GM13976 (cell line): Measurements from ENCODE around the gene ITPRIPL1.
A peak's percentile ranks its signal among the peaks of the same experiment; 100 is the strongest.

Experiments
- DNase-seq: peaks from one replicate; pipeline ENCODE4 v3.0.0; 2012; ENCODE audit warnings: low spot score
- in situ Hi-C: fragments of 300-500 bp; cut with MboI; formaldehyde crosslinking; loops from one replicate; pipeline ENCODE4 v1.12.0; 2022; ENCODE audit warnings: low sequenced_read_pairs, mixed read lengths, inconsistent platforms; ENCODE audit not compliant: unreplicated experiment
- TF ChIP-seq, protein P1 (sequence below): IDR thresholded peaks from 2 replicates; pipeline ENCODE4 v1.5.1; 2012; ENCODE audit warnings: borderline replicate concordance, mild to moderate bottlenecking; ENCODE audit not compliant: insufficient read depth; ENCODE audit errors: extremely low read depth, missing control alignments, control extremely low read depth

Gene ITPRIPL1

DNA sequence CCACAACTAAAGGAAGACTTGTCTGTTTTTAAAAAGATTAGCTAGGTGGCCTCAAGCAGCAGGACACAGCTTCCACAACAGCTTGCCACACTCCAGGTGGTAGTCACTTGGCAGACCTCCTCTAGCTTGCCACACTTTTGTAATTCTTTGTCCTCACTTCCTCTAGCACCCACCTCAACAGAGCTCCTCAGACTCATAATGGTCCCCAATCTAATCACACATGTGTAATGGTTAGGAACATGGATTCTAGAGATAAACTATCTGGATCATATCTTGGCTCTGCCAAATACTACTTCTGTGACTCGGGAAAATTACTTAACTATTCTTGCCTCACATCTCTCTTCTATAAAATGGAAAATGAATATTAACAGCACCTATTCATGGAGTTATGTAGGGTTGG lies 23.3 kb upstream of the ITPRIPL1 start:
- no peak for DNase-seq
- TF ChIP-seq, protein P1, sequence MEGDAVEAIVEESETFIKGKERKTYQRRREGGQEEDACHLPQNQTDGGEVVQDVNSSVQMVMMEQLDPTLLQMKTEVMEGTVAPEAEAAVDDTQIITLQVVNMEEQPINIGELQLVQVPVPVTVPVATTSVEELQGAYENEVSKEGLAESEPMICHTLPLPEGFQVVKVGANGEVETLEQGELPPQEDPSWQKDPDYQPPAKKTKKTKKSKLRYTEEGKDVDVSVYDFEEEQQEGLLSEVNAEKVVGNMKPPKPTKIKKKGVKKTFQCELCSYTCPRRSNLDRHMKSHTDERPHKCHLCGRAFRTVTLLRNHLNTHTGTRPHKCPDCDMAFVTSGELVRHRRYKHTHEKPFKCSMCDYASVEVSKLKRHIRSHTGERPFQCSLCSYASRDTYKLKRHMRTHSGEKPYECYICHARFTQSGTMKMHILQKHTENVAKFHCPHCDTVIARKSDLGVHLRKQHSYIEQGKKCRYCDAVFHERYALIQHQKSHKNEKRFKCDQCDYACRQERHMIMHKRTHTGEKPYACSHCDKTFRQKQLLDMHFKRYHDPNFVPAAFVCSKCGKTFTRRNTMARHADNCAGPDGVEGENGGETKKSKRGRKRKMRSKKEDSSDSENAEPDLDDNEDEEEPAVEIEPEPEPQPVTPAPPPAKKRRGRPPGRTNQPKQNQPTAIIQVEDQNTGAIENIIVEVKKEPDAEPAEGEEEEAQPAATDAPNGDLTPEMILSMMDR, result no peak
- in situ Hi-C loops, result no loop called here

DNA sequence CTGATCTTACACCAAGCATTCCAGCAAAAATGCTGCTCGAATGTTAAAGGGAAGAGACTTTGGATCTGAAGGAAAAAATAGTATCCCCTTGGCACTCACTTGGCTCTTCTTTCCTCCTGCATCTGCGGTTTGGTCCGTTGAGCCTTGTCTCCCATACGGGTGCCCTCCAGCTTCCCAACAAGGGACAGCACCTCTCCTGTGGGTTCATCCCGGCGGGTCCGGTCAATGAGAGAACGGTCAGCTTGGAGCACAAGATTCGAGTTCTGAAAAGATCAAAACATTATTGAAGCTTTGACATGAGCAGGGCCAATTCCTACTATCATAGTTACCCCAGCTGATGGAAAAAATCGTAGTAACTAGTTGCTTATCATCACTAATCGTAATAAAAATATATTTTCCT lies 20.5 kb upstream of the ITPRIPL1 start:
- in situ Hi-C loops, result no loop called here
- TF ChIP-seq, protein P1, result no peak
- DNase-seq, result no peak

DNA sequence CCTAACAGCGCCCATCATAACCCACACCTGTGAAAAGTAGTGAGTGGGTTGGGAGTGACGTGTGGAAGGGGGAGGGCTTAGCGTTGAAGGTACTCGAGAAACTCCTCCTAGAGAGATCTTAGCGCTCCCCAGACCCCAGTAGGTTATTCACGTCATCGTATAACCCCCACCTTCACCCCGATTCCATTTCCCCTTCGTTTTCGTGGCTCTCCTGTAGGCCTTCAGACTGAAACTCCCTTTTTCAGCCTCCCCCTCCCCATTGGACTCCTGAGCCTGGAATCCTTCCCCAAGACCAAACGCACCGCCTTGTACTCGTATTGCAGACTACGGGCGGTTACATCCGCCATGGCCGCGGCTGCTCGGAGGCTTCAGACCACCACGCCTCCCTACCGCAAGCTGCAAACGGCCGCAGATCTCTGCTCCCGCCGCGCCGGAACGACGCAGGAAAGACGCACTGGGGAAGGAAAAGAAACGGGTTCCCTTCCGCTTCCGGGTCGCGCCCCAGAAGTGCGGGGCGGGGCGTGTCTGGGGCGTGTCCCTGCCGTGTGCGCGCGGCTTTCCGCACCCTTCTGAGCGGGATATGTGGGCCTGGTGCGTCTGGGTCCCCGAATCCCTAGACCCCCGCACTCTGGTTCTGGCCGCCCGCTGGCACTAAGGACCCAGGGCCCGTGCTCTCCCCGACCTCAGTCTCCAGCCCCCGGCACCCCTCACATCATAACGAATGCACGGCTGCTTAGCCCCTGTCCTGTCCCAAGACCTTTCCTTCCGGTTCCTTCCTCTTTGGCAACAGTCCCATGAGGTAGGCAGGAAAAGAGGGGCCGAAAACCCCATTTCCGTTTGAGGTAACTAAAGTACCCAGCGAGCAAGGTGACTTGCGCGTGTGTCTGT lies 19.8 kb upstream of the ITPRIPL1 start, which contains the start of gene SNRNP200:
TSS of gene SNRNP200 (minus strand) at position 456 of the 888 bp plus-strand sequence. CDS start at position 347, 109 bp downstream.
- in situ Hi-C loops, result no loop called here
- TF ChIP-seq, protein P1, result no peak
- DNase-seq, result peak; percentile 93

DNA sequence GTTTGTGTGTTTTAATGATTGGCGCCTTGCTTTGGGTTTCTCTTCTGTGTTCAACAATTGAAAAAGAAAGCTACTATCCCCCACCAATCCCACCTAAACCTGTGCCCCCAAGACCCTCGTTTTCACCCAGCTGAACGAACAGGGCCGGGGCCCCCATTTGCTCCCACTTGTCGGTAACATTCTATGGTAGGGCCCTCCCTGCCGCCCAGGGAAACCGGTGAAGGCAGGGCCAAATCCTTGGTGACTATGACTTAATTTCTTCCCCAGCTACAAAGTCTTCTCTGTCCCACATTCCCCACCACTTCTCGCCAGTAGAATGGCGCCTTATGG lies 19.2 kb upstream of the ITPRIPL1 start:
- DNase-seq, result no peak
- in situ Hi-C loops, result no loop called here

DNA sequence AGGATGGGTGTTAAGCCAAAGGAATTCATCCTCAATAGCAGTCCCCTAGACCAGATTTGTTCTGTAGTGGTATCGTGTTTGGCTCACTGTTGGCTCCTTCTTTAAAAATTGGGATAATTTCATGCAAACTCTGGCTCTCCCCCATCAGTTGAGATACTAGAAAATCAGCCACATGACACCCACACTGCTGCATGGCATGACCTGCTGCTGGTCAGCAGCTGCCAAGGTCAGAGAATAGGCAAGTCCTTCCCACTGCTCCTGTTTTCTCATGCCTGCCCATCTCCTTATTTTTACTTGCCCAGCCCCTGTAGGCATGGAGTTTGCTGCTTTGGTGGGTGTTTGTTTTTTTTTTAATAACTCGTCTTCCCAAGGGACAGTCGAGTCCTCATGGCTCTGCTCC lies 18.7 kb upstream of the ITPRIPL1 start:
- TF ChIP-seq, protein P1, result no peak
- in situ Hi-C loops, result no loop called here
- DNase-seq, result no peak

More for the DNA sequence above, 19.2 kb upstream of the ITPRIPL1 start:
- TF ChIP-seq, protein P1, result no peak

DNA sequence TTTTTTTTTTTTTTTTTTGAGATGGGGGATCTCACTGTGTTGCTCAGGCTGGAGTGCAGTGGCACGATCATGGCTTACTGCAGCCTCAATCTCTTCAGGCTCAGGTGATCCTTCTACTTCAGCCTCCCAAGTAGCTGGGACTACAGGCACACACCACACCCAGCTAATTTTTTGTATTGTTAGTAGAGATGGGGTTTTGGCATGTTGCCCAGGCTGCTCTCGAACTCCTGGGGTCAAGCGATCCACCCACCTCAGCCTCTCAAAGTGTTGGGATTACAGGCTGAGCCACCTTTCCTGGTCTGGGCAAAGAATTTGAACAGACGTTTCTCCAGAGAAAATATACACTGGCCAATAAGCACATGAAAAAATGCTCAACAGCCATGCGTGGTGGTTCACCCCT lies 16.9 kb upstream of the ITPRIPL1 start:
- TF ChIP-seq, protein P1, result no peak
- DNase-seq, result no peak
- in situ Hi-C loops, result no loop called here

DNA sequence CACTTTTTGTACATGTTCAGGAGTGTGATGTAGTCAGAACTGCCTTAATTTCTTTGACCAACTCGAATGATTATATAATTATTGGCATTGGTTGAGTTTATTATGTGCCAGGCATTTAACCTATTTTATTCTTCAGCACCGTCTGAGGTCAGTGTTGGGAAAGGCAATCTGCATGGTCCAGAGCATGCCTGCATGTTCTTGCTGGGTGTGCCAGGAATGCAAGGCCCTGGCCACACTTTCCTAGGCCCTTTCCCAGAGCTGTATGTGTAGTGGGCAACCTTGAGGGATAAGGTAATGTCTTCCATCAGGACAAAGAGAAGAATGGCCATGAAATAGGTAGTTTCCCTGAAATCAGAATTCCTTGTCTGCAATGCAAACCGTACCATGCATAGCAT lies 10.1 kb upstream of the ITPRIPL1 start:
- in situ Hi-C loops, result no loop called here
- TF ChIP-seq, protein P1, result no peak
- DNase-seq, result no peak
